ENCODE data around the gene GNLY. TPM values are rescaled to one million over a fixed set of nuclear protein-coding genes. Genes with fewer than 3 reads are reported as not detected.

The GNLY gene
- total and polyA plus RNA-seq, 7 experiments from 2014 or later = 5.9 to 780 (median 13.5) TPM

- Mint-ChIP-seq H3K36me3 (peaks cover 0 to 3% (median 0%) of the 10 kb centered on the region in 5 donors), H3K4me3 (no peak overlapping the region), H3K4me1 (peaks cover 0 to 13% (median 0%) of the 10 kb centered on the region in 7 donors), H3K9me3 (no peaks in the 10 kb centered on the region), H3K27me3 (peaks cover 0 to 6% (median 0%) of the 10 kb centered on the region in 5 donors), H3K27ac (no peak overlapping the region)
- DNase-seq (no peak), ATAC-seq (no peak)
- intact Hi-C loops (cut with micrococcal nuclease) = no loop called here
- no peaks in the 10 kb centered on the region for H3K4me1 ChIP-seq (ENCODE audit: control insufficient read depth in 2 of 2, insufficient read depth in 2 of 2, low read length in 2 of 2)
- no peaks in the 10 kb centered on the region for H3K27me3 ChIP-seq (ENCODE audit: control insufficient read depth in 2 of 2, insufficient read depth in 2 of 2, low read length in 2 of 2)
- H3K9me3 ChIP-seq (ENCODE audit: control insufficient read depth in 2 of 3, low read length in 3 of 3) = no peaks in the 10 kb centered on the region
- ChIA-PET CTCF (no interaction called here), POLR2A (no interaction called here)
- no peak overlapping the region for H3K27ac ChIP-seq (ENCODE audit: low read depth, low read length)
- H3K4me3 ChIP-seq (ENCODE audit: low read length) = no peak overlapping the region
- peaks cover 0 to 10% (median 0%) of the 10 kb centered on the region in 3 experiments for H3K36me3 ChIP-seq (ENCODE audit: control insufficient read depth in 2 of 3, insufficient read depth in 3 of 3, low read length in 3 of 3)
Measured at GRCh38 chr2:85662899-85663593, 31.1 kb upstream of the GNLY start.

- Mint-ChIP-seq H3K4me3 (no peak overlapping the region), H3K36me3 (peaks cover 0 to 3% (median 0%) of the 10 kb centered on the region in 5 donors), H3K9me3 (no peaks in the 10 kb centered on the region), H3K4me1 (peaks cover 0 to 16% (median 0%) of the 10 kb centered on the region in 7 donors), H3K27ac (no peak overlapping the region), H3K27me3 (peaks cover 0 to 6% (median 0%) of the 10 kb centered on the region in 5 donors)
- ATAC-seq = no peak
- CTCF ChIA-PET = no interaction called here
- POLR2A ChIA-PET = no interaction called here
- no peaks in the 10 kb centered on the region for H3K27me3 ChIP-seq (ENCODE audit: control insufficient read depth in 2 of 2, insufficient read depth in 2 of 2, low read length in 2 of 2)
- H3K4me3 ChIP-seq (ENCODE audit: low read length) = no peak overlapping the region
- DNase-seq = no peak
- no peaks in the 10 kb centered on the region for H3K4me1 ChIP-seq (ENCODE audit: control insufficient read depth in 2 of 2, insufficient read depth in 2 of 2, low read length in 2 of 2)
- no peak overlapping the region for H3K27ac ChIP-seq (ENCODE audit: low read depth, low read length)
- no peaks in the 10 kb centered on the region for H3K9me3 ChIP-seq (ENCODE audit: control insufficient read depth in 2 of 3, low read length in 3 of 3)
- H3K36me3 ChIP-seq (ENCODE audit: control insufficient read depth in 2 of 3, insufficient read depth in 3 of 3, low read length in 3 of 3) = peaks cover 0 to 10% (median 0%) of the 10 kb centered on the region in 3 experiments
- intact Hi-C loops (cut with micrococcal nuclease) = no loop called here
Measured at GRCh38 chr2:85663594-85664565, 30.3 kb upstream of the GNLY start.

GRCh38 chr2:85665264-85665937, 28.8 kb upstream of the GNLY start:
- Histone ChIP-seq H3K4me1 (ENCODE audit: control insufficient read depth in 2 of 2, insufficient read depth in 2 of 2, low read length in 2 of 2) (no peaks in the 10 kb centered on the region), H3K36me3 (ENCODE audit: control insufficient read depth in 2 of 3, insufficient read depth in 3 of 3, low read length in 3 of 3) (peaks cover 0 to 5% (median 0%) of the 10 kb centered on the region in 3 experiments), H3K4me3 (ENCODE audit: low read length) (no peak overlapping the region), H3K27me3 (ENCODE audit: control insufficient read depth in 2 of 2, insufficient read depth in 2 of 2, low read length in 2 of 2) (no peaks in the 10 kb centered on the region), H3K9me3 (ENCODE audit: control insufficient read depth in 2 of 3, low read length in 3 of 3) (no peaks in the 10 kb centered on the region), H3K27ac (ENCODE audit: low read depth, low read length) (no peak overlapping the region)
- CTCF ChIA-PET = interaction anchor here (0.5 kb wide), 1 partner anchor 372 kb away, joined by 4 read pairs; no protein-coding TSS in a partner anchor
- ATAC-seq = no peak
- H3K27me3 Mint-ChIP-seq = peaks cover 0 to 6% (median 0%) of the 10 kb centered on the region in 5 donors
- no peak for DNase-seq
- H3K9me3 Mint-ChIP-seq = no peaks in the 10 kb centered on the region
- no peaks in the 10 kb centered on the region for H3K36me3 Mint-ChIP-seq
- intact Hi-C loops (cut with micrococcal nuclease) = no loop called here
- peaks cover 0 to 16% (median 0%) of the 10 kb centered on the region in 7 donors for H3K4me1 Mint-ChIP-seq
- POLR2A ChIA-PET = no interaction called here
- no peak overlapping the region for H3K27ac Mint-ChIP-seq
- no peak overlapping the region for H3K4me3 Mint-ChIP-seq

- Histone ChIP-seq H3K4me3 (ENCODE audit: low read length) (no peak overlapping the region), H3K9me3 (ENCODE audit: control insufficient read depth in 2 of 3, low read length in 3 of 3) (no peaks in the 10 kb centered on the region), H3K27me3 (ENCODE audit: control insufficient read depth in 2 of 2, insufficient read depth in 2 of 2, low read length in 2 of 2) (no peaks in the 10 kb centered on the region), H3K27ac (ENCODE audit: low read depth, low read length) (no peak overlapping the region), H3K4me1 (ENCODE audit: control insufficient read depth in 2 of 2, insufficient read depth in 2 of 2, low read length in 2 of 2) (no peaks in the 10 kb centered on the region), H3K36me3 (ENCODE audit: control insufficient read depth in 2 of 3, insufficient read depth in 3 of 3, low read length in 3 of 3) (peaks cover 0 to 5% (median 0%) of the 10 kb centered on the region in 3 experiments)
- ChIA-PET CTCF (no interaction called here), POLR2A (no interaction called here)
- Mint-ChIP-seq H3K9me3 (no peaks in the 10 kb centered on the region), H3K27ac (peak overlapping the region in 1 of 9 donors; percentile 38), H3K36me3 (no peaks in the 10 kb centered on the region), H3K27me3 (peaks cover 0 to 6% (median 0%) of the 10 kb centered on the region in 5 donors), H3K4me3 (peak overlapping the region in 1 of 10 donors; percentile 60), H3K4me1 (peaks cover 0 to 16% (median 0%) of the 10 kb centered on the region in 7 donors)
- intact Hi-C loops (cut with micrococcal nuclease) = no loop called here
- DNase-seq (no peak), ATAC-seq (no peak)
Measured at GRCh38 chr2:85666016-85666415, 28.1 kb upstream of the GNLY start.

GRCh38 chr2:85666435-85667316, 27.5 kb upstream of the GNLY start:
- ATAC-seq (peak; percentile 42), DNase-seq (no peak)
- no peak overlapping the region for H3K4me3 ChIP-seq (ENCODE audit: low read length)
- H3K4me1 ChIP-seq (ENCODE audit: control insufficient read depth in 2 of 2, insufficient read depth in 2 of 2, low read length in 2 of 2) = no peaks in the 10 kb centered on the region
- H3K9me3 Mint-ChIP-seq = no peaks in the 10 kb centered on the region
- POLR2A ChIA-PET = no interaction called here
- H3K27me3 ChIP-seq (ENCODE audit: control insufficient read depth in 2 of 2, insufficient read depth in 2 of 2, low read length in 2 of 2) = no peaks in the 10 kb centered on the region
- intact Hi-C loops (cut with micrococcal nuclease) = no loop called here
- H3K36me3 Mint-ChIP-seq = no peaks in the 10 kb centered on the region
- no peak overlapping the region for H3K27ac ChIP-seq (ENCODE audit: low read depth, low read length)
- H3K27me3 Mint-ChIP-seq = peaks cover 0 to 6% (median 0%) of the 10 kb centered on the region in 5 donors
- H3K4me1 Mint-ChIP-seq = peaks cover 0 to 16% (median 0%) of the 10 kb centered on the region in 7 donors
- CTCF ChIA-PET = interaction anchor here (0.7 kb wide), 1 partner anchor 48 kb away, joined by 3 read pairs; no protein-coding TSS in a partner anchor
- H3K27ac Mint-ChIP-seq = no peak overlapping the region
- H3K4me3 Mint-ChIP-seq = peak overlapping the region in 1 of 10 donors; percentile 60
- H3K9me3 ChIP-seq (ENCODE audit: control insufficient read depth in 2 of 3, low read length in 3 of 3) = no peaks in the 10 kb centered on the region
- peaks cover 0 to under 1% (median 0%) of the 10 kb centered on the region in 3 experiments for H3K36me3 ChIP-seq (ENCODE audit: control insufficient read depth in 2 of 3, insufficient read depth in 3 of 3, low read length in 3 of 3)

GRCh38 chr2:85667561-85668008, 26.6 kb upstream of the GNLY start:
- Mint-ChIP-seq H3K27ac (no peak overlapping the region), H3K4me3 (no peak overlapping the region), H3K27me3 (peaks cover 0 to 6% (median 0%) of the 10 kb centered on the region in 5 donors), H3K9me3 (no peaks in the 10 kb centered on the region), H3K36me3 (no peaks in the 10 kb centered on the region), H3K4me1 (peaks cover 0 to 16% (median 0%) of the 10 kb centered on the region in 7 donors)
- POLR2A ChIA-PET = no interaction called here
- CTCF ChIA-PET = no interaction called here
- no peak for ATAC-seq
- no peaks in the 10 kb centered on the region for H3K4me1 ChIP-seq (ENCODE audit: control insufficient read depth in 2 of 2, insufficient read depth in 2 of 2, low read length in 2 of 2)
- no peaks in the 10 kb centered on the region for H3K27me3 ChIP-seq (ENCODE audit: control insufficient read depth in 2 of 2, insufficient read depth in 2 of 2, low read length in 2 of 2)
- H3K27ac ChIP-seq (ENCODE audit: low read depth, low read length) = no peak overlapping the region
- intact Hi-C loops (cut with micrococcal nuclease) = no loop called here
- no peak overlapping the region for H3K4me3 ChIP-seq (ENCODE audit: low read length)
- H3K9me3 ChIP-seq (ENCODE audit: control insufficient read depth in 2 of 3, low read length in 3 of 3) = no peaks in the 10 kb centered on the region
- DNase-seq = no peak
- H3K36me3 ChIP-seq (ENCODE audit: control insufficient read depth in 2 of 3, insufficient read depth in 3 of 3, low read length in 3 of 3) = no peaks in the 10 kb centered on the region
